ENCODE measurements around the gene ILF2.
"Not testable (repeated sequence)": the region's sequence is repeated elsewhere in the genome, so short reads cannot be mapped to it uniquely, and the experiment has no call there.

The ILF2 gene

GRCh38 chr1:153679337-153680119 is 8.7 kb upstream of the ILF2 start:
- DNase-seq (ENCODE audit: low read depth), result no peak
- TF ChIP-seq, protein P1, sequence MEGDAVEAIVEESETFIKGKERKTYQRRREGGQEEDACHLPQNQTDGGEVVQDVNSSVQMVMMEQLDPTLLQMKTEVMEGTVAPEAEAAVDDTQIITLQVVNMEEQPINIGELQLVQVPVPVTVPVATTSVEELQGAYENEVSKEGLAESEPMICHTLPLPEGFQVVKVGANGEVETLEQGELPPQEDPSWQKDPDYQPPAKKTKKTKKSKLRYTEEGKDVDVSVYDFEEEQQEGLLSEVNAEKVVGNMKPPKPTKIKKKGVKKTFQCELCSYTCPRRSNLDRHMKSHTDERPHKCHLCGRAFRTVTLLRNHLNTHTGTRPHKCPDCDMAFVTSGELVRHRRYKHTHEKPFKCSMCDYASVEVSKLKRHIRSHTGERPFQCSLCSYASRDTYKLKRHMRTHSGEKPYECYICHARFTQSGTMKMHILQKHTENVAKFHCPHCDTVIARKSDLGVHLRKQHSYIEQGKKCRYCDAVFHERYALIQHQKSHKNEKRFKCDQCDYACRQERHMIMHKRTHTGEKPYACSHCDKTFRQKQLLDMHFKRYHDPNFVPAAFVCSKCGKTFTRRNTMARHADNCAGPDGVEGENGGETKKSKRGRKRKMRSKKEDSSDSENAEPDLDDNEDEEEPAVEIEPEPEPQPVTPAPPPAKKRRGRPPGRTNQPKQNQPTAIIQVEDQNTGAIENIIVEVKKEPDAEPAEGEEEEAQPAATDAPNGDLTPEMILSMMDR (conservative IDR thresholded peaks at IDR 0.05; ENCODE audit: low read depth, low read length), result no peak
- H3K4me3 ChIP-seq (ENCODE audit: low read depth, low read length), result peak overlapping the region; percentile 33

DNA sequence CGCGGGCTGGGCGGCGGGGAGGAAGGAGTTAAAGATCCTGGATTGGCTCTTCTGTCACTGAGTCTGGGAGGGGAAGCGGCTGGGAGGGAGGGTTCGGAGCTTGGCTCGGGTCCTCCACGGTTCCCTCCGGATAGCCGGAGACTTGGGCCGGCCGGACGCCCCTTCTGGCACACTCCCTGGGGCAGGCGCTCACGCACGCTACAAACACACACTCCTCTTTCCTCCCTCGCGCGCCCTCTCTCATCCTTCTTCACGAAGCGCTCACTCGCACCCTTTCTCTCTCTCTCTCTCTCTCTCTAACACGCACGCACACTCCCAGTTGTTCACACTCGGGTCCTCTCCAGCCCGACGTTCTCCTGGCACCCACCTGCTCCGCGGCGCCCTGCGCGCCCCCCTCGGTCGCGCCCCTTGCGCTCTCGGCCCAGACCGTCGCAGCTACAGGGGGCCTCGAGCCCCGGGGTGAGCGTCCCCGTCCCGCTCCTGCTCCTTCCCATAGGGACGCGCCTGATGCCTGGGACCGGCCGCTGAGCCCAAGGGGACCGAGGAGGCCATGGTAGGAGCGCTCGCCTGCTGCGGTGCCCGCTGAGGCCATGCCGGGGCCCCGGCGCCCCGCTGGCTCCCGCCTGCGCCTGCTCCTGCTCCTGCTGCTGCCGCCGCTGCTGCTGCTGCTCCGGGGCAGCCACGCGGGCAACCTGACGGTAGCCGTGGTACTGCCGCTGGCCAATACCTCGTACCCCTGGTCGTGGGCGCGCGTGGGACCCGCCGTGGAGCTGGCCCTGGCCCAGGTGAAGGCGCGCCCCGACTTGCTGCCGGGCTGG is 7.9 kb upstream of the ILF2 start, which contains the start of gene NPR1:
Gene NPR1, plus strand, starts transcription at position 170 of the 818 bp plus-strand sequence. Its CDS starts 421 bp downstream, at position 591.
- DNase-seq (ENCODE audit: low read depth), result peak; percentile 39
- H3K4me3 ChIP-seq (ENCODE audit: low read depth, low read length), result peak within 1 kb of the TSS; percentile 33
- TF ChIP-seq, protein P1 (conservative IDR thresholded peaks at IDR 0.05; ENCODE audit: low read depth, low read length), result no peak

- peak; percentile 69 for DNase-seq (ENCODE audit: low read depth)
Observed at GRCh38 chr1:153677718-153678518, 7.1 kb upstream of the ILF2 start.

DNA sequence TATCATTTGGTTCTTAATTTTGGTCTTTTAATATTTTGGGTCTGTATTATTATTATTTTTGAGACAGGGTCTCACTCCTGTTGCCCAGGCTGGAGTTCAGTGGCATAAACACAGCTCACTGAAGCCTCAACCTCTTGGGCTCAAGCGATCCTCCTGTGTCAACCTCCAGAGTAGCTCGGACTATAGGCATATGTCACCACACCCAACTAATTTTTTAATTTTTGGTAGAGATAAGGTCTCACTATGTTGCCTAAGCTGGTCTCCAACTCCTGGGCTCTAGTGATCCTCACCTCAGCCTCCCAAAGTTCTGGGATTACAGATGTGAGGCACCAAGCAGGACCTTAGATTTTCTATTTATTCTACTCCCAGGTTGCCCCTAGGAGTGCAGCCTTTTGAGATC is 2.7 kb upstream of the ILF2 start:
- no peak overlapping the region for H3K4me3 ChIP-seq (ENCODE audit: low read depth, low read length)
- TF ChIP-seq, protein P1 (conservative IDR thresholded peaks at IDR 0.05; ENCODE audit: low read depth, low read length), result no peak
- DNase-seq (ENCODE audit: low read depth), result no peak

More at GRCh38 chr1:153677718-153678518, 7.1 kb upstream of the ILF2 start:
- TF ChIP-seq, protein P1 (conservative IDR thresholded peaks at IDR 0.05; ENCODE audit: low read depth, low read length), result peak; percentile 98
- peak overlapping the region; percentile 33 for H3K4me3 ChIP-seq (ENCODE audit: low read depth, low read length)

DNA sequence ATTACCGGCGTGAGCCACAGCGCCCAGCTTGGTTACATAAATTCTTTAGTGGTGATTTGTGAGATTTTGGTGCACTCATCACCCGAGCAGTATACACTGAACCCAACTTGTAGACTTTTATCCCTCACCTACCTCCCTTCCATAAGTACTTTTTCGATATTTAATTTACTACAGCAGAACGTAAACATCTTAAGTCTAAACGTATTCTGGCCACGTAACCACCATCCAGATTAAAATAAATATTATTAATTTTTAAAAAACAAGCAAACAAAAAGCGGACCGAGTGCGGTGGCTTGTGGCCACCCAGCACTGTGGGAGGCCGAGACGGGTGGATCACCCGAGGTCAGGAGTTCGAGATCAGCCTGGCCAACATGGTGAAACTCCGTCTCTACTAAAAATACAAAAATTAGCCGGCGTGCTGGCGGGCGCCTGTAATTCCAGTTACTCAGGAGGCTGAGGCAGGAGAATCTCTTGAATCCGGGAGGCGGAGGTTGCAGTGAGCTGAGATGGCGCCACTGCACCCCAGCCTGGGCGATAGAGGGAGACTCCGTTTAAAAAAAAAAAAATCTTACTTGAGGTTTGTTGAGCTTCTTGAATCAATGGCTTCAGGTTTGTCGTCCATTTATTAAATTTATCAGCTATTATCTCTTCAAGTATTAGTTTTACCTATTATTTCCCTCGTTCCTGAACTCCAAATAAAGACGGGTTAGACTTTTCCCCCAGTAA is 998 bp upstream of the ILF2 start:
- DNase-seq (ENCODE audit: low read depth), result not testable (repeated sequence)
- TF ChIP-seq, protein P1 (conservative IDR thresholded peaks at IDR 0.05; ENCODE audit: low read depth, low read length), result peak; percentile 7
- peak overlapping the region; percentile 56 for H3K4me3 ChIP-seq (ENCODE audit: low read depth, low read length)

DNA sequence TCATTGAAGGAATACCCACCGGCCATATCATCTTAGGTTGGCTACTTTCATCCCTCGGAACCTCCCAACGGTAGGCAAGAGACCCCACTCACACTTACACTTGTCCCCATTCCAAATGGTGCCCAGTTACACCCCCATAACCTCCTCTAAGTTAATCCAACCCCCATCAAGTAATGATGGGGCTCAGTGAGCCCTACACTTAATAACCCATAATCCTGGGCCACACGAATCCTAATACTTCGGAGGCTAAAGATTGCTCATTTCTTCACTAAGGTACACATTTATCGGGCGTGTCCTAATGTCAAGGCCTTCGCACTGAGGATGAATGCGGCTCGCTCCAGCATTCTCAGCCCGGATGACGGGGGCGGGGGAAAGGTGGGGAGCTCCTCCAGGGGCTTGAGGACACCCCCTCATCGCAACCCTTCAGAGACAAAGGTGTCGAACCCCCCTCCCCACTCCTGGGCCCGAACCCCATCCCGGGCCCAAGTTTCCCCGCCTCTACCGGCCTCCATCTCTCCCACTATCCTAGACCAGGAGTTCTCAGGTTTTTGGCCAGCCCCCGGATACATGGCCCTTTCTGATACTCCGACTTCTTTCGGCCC is 435 bp downstream of the ILF2 start:
- TF ChIP-seq, protein P1 (conservative IDR thresholded peaks at IDR 0.05; ENCODE audit: low read depth, low read length), result no peak

More for the DNA sequence above, 435 bp downstream of the ILF2 start:
- DNase-seq (ENCODE audit: low read depth), result no peak
- peak overlapping the region; percentile 91 for H3K4me3 ChIP-seq (ENCODE audit: low read depth, low read length)
